GM21381 (cell line): ENCODE measurements around the gene RGS7.
"Not testable (repeated sequence)": the region's sequence is repeated elsewhere in the genome, so short reads cannot be mapped to it uniquely, and the experiment has no call there.

Experiments used
- ATAC-seq: cut with Tn5 transposase; IDR thresholded peaks from one replicate; pipeline ENCODE4 v1.9.1; 2021; ENCODE audit warnings: mild to moderate bottlenecking, moderate library complexity; ENCODE audit not compliant: unreplicated experiment

Gene RGS7

GRCh38 chr1:241007668-241008067, 349.3 kb downstream of the RGS7 start:
- no peak for ATAC-seq

- no peak for ATAC-seq
Measured at GRCh38 chr1:240999826-241000225, 357.2 kb downstream of the RGS7 start.

GRCh38 chr1:240998441-240999015, 358.5 kb downstream of the RGS7 start:
- ATAC-seq = no peak

GRCh38 chr1:240998024-240998423, 359.0 kb downstream of the RGS7 start:
- ATAC-seq = no peak

- ATAC-seq = no peak
Measured at GRCh38 chr1:240993004-240993403, 364.0 kb downstream of the RGS7 start.

- ATAC-seq = no peak
Measured at GRCh38 chr1:240991230-240991629, 365.8 kb downstream of the RGS7 start.

- no peak for ATAC-seq
Measured at GRCh38 chr1:240987928-240988327, 369.1 kb downstream of the RGS7 start.

GRCh38 chr1:240985081-240985480, 371.9 kb downstream of the RGS7 start:
- ATAC-seq = no peak

GRCh38 chr1:240980342-240980741, 376.7 kb downstream of the RGS7 start:
- ATAC-seq = no peak

- no peak for ATAC-seq
Measured at GRCh38 chr1:240976685-240977084, 380.3 kb downstream of the RGS7 start.

- ATAC-seq = no peak
Measured at GRCh38 chr1:240973875-240974274, 383.1 kb downstream of the RGS7 start.

GRCh38 chr1:240972059-240972458, 384.9 kb downstream of the RGS7 start:
- not testable (repeated sequence) for ATAC-seq

GRCh38 chr1:240970253-240970652, 386.8 kb downstream of the RGS7 start:
- ATAC-seq = no peak

- ATAC-seq = no peak
Measured at GRCh38 chr1:240968864-240969263, 388.1 kb downstream of the RGS7 start.

- ATAC-seq = no peak
Measured at GRCh38 chr1:240967070-240967724, 389.8 kb downstream of the RGS7 start.

- no peak for ATAC-seq
Measured at GRCh38 chr1:240965581-240966091, 391.4 kb downstream of the RGS7 start.

GRCh38 chr1:240962086-240962485, 394.9 kb downstream of the RGS7 start:
- no peak for ATAC-seq

- no peak for ATAC-seq
Measured at GRCh38 chr1:240956424-240956823, 400.6 kb downstream of the RGS7 start.

- ATAC-seq = no peak
Measured at GRCh38 chr1:240956020-240956419, 401.0 kb downstream of the RGS7 start.

- no peak for ATAC-seq
Measured at GRCh38 chr1:240947438-240948224, 409.4 kb downstream of the RGS7 start.

- ATAC-seq = no peak
Measured at GRCh38 chr1:240946926-240947325, 410.1 kb downstream of the RGS7 start.

- no peak for ATAC-seq
Measured at GRCh38 chr1:240942901-240943300, 414.1 kb downstream of the RGS7 start.
